HL-60 (cell line): ENCODE data around the gene GLYATL1B.
"Not testable (repeated sequence)": the region's sequence is repeated elsewhere in the genome, so short reads cannot be mapped to it uniquely, and the experiment has no call there.

Source experiments
- GABPA ChIP-seq: IDR thresholded peaks from 2 replicates; pipeline ENCODE4 v1.6.1; 2012; ENCODE audit warnings: low read depth
- POLR2AphosphoS5 ChIP-seq: IDR thresholded peaks from 2 replicates; pipeline ENCODE4 v1.6.1; 2012; ENCODE audit warnings: low read depth
- TF ChIP-seq, protein P1 (sequence below): IDR thresholded peaks from one replicate; pipeline ENCODE4 v1.5.1; 2011; ENCODE audit warnings: low read length, control low read depth, inconsistent platforms; ENCODE audit not compliant: insufficient read depth

DNA sequence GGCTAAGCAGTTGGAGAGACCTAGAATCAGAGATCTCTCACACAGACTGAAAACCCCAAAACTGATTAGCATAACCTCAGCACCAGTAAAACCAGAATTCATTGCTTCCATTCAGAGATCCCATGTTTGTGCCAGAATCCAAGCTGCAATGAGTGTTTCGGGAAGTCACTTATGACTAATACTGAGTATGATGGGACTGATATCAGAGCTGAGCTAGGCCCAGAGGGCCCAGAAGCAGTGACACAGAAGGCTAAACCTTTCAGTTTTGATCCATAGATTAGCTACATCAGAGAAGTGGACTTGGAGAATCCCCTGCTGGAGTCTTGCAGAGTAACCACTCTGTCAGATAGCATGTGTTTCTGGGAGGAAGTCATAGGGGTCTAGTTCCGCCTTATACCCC, 49.6 kb upstream of the GLYATL1B start:
- TF ChIP-seq, protein P1, sequence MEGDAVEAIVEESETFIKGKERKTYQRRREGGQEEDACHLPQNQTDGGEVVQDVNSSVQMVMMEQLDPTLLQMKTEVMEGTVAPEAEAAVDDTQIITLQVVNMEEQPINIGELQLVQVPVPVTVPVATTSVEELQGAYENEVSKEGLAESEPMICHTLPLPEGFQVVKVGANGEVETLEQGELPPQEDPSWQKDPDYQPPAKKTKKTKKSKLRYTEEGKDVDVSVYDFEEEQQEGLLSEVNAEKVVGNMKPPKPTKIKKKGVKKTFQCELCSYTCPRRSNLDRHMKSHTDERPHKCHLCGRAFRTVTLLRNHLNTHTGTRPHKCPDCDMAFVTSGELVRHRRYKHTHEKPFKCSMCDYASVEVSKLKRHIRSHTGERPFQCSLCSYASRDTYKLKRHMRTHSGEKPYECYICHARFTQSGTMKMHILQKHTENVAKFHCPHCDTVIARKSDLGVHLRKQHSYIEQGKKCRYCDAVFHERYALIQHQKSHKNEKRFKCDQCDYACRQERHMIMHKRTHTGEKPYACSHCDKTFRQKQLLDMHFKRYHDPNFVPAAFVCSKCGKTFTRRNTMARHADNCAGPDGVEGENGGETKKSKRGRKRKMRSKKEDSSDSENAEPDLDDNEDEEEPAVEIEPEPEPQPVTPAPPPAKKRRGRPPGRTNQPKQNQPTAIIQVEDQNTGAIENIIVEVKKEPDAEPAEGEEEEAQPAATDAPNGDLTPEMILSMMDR, result not testable (repeated sequence)
- not testable (repeated sequence) for TF ChIP-seq POLR2AphosphoS5, GABPA
